ENCODE data around the gene RPL41. TPM values are rescaled to one million over a fixed set of nuclear protein-coding genes. Genes with fewer than 3 reads are reported as not detected.

The RPL41 gene
- total RNA-seq, 2 experiments from 2014 or later, result 5,444 to 5,630 TPM

GRCh38 chr12:56129206-56129941 lies 12.9 kb downstream of the RPL41 start:
- H3K27ac Mint-ChIP-seq, result peak overlapping the region; percentile 97
- peaks cover 60% of the 10 kb centered on the region for H3K4me1 Mint-ChIP-seq
- H3K36me3 Mint-ChIP-seq, result peaks cover 50% of the 10 kb centered on the region
- H3K9me3 Mint-ChIP-seq, result peaks cover 5% of the 10 kb centered on the region
- H3K4me3 Mint-ChIP-seq, result peak overlapping the region; percentile 95
- peak; percentile 85 for DNase-seq
- no peaks in the 10 kb centered on the region for H3K27me3 Mint-ChIP-seq

DNA sequence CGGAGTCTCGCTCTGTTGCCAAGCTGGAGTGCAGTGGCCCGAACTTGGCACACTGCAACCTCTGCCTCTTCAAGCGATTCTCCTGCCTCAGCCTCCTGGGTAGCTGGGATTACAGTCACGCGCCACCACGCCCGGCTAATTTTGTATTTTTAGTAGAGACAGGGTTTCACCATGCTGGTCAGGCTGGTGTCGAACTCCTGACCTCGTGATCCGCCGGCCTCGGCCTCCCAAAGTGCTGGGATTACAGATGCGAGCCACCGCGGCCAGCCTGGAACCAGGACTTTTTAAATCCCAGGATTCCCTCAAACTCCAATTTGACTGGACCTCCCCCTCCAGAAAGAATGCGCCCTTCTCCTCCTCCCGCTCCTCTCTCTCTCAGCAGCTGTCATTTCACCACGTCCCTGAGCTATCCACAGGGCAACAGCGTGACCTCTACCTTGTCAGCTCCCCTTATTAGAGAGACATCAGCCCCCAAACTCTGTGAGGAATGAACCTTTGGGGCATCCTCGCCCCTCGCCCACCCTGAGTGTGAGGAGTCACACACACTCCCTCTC lies 13.6 kb downstream of the RPL41 start:
- DNase-seq, result no peak
- H3K27me3 Mint-ChIP-seq, result no peaks in the 10 kb centered on the region
- H3K27ac Mint-ChIP-seq, result peak overlapping the region; percentile 97
- H3K4me1 Mint-ChIP-seq, result peaks cover 60% of the 10 kb centered on the region
- H3K9me3 Mint-ChIP-seq, result peaks cover 5% of the 10 kb centered on the region
- H3K4me3 Mint-ChIP-seq, result peak overlapping the region; percentile 95
- peaks cover 51% of the 10 kb centered on the region for H3K36me3 Mint-ChIP-seq

GRCh38 chr12:56130876-56131275 lies 14.4 kb downstream of the RPL41 start:
- Mint-ChIP-seq H3K4me1 (peaks cover 62% of the 10 kb centered on the region), H3K36me3 (peaks cover 59% of the 10 kb centered on the region), H3K9me3 (peaks cover 5% of the 10 kb centered on the region), H3K4me3 (peak overlapping the region; percentile 95), H3K27ac (peak overlapping the region; percentile 97), H3K27me3 (no peaks in the 10 kb centered on the region)
- no peak for DNase-seq

DNA sequence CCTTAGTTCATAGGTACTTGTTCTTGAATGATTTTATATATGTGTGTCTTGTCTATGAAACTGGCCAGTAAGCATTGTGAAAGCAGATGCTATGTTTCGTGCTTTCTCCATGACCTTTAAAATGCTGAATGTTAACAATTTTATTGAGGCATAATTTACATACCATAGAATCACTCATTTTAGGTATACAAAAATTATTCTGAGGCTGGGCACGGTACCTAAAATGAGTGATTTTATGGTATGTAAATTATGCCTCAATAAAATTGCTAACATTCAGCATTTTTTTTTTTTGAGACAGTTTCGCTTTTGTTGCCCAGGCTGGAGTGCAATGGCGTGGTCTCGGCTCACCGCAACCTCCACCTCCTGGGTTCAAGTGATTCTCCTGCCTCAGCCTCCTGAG lies 18.5 kb downstream of the RPL41 start:
- Mint-ChIP-seq H3K27ac (no peak overlapping the region), H3K4me1 (peaks cover 60% of the 10 kb centered on the region), H3K27me3 (no peaks in the 10 kb centered on the region), H3K4me3 (no peak overlapping the region), H3K36me3 (peaks cover 92% of the 10 kb centered on the region), H3K9me3 (peaks cover 5% of the 10 kb centered on the region)
- no peak for DNase-seq

DNA sequence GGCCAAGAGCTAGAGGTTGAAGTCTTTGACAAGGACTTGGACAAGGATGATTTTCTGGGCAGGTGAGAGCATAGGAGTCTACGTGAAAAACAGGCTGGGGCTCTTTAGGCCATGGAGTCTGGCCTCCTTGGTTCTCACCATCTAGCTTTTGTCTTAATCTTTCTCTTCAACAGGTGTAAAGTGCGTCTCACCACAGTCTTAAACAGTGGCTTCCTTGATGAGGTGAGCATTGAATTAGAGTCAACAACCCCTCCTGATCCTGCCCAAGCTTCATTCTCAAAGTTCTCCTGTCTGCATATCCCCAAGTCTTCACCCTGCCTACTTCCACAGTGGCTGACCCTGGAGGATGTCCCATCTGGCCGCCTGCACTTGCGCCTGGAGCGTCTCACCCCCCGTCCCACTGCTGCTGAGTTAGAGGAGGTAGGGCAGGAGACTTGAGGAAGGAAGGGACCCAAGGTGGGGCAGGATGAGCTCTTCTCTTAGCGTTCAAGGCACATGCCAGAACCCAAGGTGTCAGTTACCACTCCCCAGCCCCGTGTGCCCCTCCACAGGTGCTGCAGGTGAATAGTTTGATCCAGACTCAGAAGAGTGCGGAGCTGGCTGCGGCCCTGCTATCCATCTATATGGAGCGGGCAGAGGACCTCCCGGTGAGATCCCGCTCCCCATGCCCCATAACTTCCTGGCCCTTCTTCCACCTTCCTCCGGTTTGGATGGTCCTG lies 21.6 kb downstream of the RPL41 start:
- H3K36me3 Mint-ChIP-seq, result peaks cover 78% of the 10 kb centered on the region
- H3K4me1 Mint-ChIP-seq, result peaks cover 46% of the 10 kb centered on the region
- no peaks in the 10 kb centered on the region for H3K27me3 Mint-ChIP-seq
- DNase-seq, result no peak
- peak overlapping the region; percentile 49 for H3K27ac Mint-ChIP-seq
- H3K9me3 Mint-ChIP-seq, result no peaks in the 10 kb centered on the region
- H3K4me3 Mint-ChIP-seq, result no peak overlapping the region

GRCh38 chr12:56141946-56142784 lies 25.7 kb downstream of the RPL41 start:
- DNase-seq, result no peak
- Mint-ChIP-seq H3K4me3 (no peak overlapping the region), H3K9me3 (no peaks in the 10 kb centered on the region), H3K27me3 (no peaks in the 10 kb centered on the region), H3K27ac (peak overlapping the region; percentile 78), H3K4me1 (peaks cover 38% of the 10 kb centered on the region), H3K36me3 (peaks cover 70% of the 10 kb centered on the region)

DNA sequence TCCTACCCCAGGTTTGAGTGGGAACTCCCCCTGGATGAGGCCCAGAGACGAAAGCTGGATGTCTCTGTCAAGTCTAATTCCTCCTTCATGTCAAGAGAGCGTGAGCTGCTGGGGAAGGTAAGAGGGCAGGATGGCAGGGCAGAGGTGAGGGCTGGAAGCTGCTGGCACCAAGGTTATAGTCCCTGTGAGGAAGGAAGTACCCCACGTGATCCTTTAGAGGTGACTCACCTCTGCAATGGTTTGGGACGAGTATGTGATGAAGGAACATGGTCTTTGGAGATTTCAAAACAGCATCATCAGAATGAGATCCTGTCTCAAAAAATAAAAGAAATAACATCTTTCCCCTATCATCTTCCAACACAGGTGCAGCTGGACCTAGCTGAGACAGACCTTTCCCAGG lies 26.8 kb downstream of the RPL41 start:
- H3K9me3 Mint-ChIP-seq, result no peaks in the 10 kb centered on the region
- H3K36me3 Mint-ChIP-seq, result peaks cover 60% of the 10 kb centered on the region

GRCh38 chr12:56143870-56144269 lies 27.4 kb downstream of the RPL41 start:
- Mint-ChIP-seq H3K27me3 (no peaks in the 10 kb centered on the region), H3K4me1 (peaks cover 25% of the 10 kb centered on the region), H3K4me3 (no peak overlapping the region), H3K9me3 (no peaks in the 10 kb centered on the region), H3K36me3 (peaks cover 53% of the 10 kb centered on the region), H3K27ac (peak overlapping the region; percentile 78)
- no peak for DNase-seq

More for the DNA sequence above, 26.8 kb downstream of the RPL41 start:
- H3K4me3 Mint-ChIP-seq, result no peak overlapping the region
- peak overlapping the region; percentile 78 for H3K27ac Mint-ChIP-seq
- H3K4me1 Mint-ChIP-seq, result peaks cover 32% of the 10 kb centered on the region
- no peaks in the 10 kb centered on the region for H3K27me3 Mint-ChIP-seq
- DNase-seq, result no peak

- Mint-ChIP-seq H3K9me3 (no peaks in the 10 kb centered on the region), H3K4me3 (no peak overlapping the region), H3K27me3 (no peaks in the 10 kb centered on the region), H3K36me3 (peaks cover 41% of the 10 kb centered on the region), H3K27ac (no peak overlapping the region), H3K4me1 (peaks cover 28% of the 10 kb centered on the region)
- no peak for DNase-seq
Observed at GRCh38 chr12:56145217-56145616, 28.8 kb downstream of the RPL41 start.

DNA sequence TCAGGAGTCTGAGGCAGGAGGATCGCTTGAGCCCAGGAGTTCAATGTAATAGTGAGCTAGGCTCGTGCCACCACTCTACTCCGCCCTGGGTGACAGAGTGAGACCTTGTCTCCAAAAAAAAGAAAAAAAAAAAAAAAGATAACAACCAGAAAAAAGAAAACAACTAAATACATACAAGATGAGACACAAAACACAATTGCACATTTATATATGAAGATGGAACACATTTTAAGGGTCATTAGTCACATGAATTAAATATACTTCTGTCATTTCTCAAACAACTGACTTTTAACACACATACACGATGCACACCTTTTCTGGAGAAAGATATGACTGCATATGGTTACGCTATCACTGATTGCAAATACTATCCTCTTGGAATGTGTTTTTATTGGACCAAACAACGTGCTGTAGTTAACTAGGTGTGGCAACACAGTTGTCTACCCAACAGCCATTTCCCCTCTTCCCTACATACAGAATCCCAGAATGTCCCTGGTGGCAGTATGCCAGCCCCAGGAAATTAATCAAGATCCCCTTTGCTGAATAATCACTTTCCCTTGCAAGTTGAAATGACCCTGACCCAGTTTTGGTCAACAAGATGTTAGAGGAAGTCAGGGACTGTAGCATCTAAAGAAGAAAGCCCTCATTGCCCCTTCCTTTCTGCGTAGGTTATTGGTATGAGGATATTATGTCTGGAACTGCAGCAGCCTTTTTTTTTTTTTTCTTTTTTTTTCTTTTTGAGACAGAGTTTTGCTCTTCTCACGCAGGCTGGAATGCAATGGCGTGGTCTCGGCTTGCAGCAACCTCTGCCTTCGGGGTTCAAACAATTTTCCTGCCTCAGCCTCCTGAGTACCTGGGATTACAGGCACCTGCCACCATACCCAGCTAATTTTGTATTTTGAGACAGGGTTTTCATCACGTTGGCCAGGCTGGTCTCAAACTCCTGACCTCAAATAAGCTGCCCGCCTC lies 30.3 kb downstream of the RPL41 start:
- peaks cover 30% of the 10 kb centered on the region for H3K36me3 Mint-ChIP-seq
- no peak overlapping the region for H3K4me3 Mint-ChIP-seq
- no peaks in the 10 kb centered on the region for H3K27me3 Mint-ChIP-seq
- no peak for DNase-seq
- no peak overlapping the region for H3K27ac Mint-ChIP-seq
- no peaks in the 10 kb centered on the region for H3K9me3 Mint-ChIP-seq
- peaks cover 42% of the 10 kb centered on the region for H3K4me1 Mint-ChIP-seq

- H3K27ac Mint-ChIP-seq, result peak overlapping the region; percentile 76
- H3K4me3 Mint-ChIP-seq, result peak overlapping the region; percentile 88
- no peaks in the 10 kb centered on the region for H3K9me3 Mint-ChIP-seq
- DNase-seq, result no peak
- H3K27me3 Mint-ChIP-seq, result no peaks in the 10 kb centered on the region
- H3K36me3 Mint-ChIP-seq, result peaks cover 5% of the 10 kb centered on the region
- H3K4me1 Mint-ChIP-seq, result peaks cover 31% of the 10 kb centered on the region
Observed at GRCh38 chr12:56150563-56150962, 34.1 kb downstream of the RPL41 start.

DNA sequence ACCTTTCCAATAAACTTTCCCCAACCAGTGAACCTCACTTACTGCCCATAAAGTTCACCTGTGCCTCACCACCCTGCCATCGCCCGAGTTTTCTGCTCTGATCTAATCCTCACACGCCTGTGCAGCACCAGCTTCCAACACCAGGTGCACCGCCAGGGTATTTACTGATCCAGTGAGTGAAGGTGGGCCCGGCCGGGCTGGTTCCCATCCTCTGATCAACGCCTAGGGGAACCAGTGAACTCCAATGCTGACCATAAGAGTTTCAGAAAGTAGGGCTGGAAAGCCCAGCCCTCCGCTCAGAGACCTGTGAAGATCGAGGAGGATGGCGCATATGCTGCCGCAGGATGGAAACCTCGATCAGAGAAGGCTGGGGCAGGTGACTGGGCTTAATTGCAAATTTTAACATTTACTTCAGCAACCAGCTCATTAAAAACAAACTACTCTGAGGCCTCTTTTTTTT lies 35.3 kb downstream of the RPL41 start:
- H3K27ac Mint-ChIP-seq, result peak overlapping the region; percentile 98
- H3K36me3 Mint-ChIP-seq, result peaks cover 11% of the 10 kb centered on the region
- DNase-seq, result peak; percentile 75
- no peaks in the 10 kb centered on the region for H3K27me3 Mint-ChIP-seq
- H3K4me3 Mint-ChIP-seq, result peak overlapping the region; percentile 88
- peaks cover 29% of the 10 kb centered on the region for H3K4me1 Mint-ChIP-seq
- H3K9me3 Mint-ChIP-seq, result no peaks in the 10 kb centered on the region

DNA sequence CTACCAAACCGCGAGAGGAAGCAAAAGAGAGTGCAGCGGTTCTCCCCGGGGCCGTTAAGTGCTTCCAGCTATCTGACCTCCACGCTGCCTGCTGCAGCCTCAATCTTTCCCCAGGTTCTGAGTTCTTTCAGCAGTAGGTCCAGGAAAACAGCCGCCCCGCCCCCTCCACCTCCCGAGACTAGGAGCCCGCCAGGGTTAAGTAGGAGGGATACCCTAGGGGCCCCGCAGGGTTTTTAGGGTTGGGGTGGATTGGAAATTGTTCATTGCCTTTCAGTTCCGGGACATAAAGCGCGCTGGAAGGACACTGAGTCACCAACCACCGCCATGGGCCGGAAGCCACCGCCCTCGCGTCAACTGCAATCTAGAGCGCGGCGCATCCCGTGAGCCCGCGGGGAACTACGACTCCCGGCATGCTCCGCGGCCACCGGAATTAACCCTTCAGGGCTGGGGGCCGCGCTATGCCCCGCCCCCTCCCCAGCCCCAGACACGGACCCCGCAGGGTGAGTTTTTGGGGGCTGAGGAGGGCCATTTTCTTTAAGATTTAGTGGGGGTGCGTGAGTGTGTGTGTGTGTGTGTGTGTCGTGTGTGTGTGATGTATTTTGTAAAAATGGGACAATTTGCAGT lies 35.8 kb downstream of the RPL41 start, which contains the start of gene MYL6B:
Gene MYL6B (plus strand): TSS at position 456 of the 624 bp plus-strand sequence. CDS start 1,332 bp downstream, outside the sequence.
- peak; percentile 96 for DNase-seq
- peak within 1 kb of the TSS; percentile 98 for H3K27ac Mint-ChIP-seq
- no peaks in the 10 kb centered on the region for H3K27me3 Mint-ChIP-seq
- peaks cover 28% of the 10 kb centered on the region for H3K4me1 Mint-ChIP-seq
- peak within 1 kb of the TSS; percentile 88 for H3K4me3 Mint-ChIP-seq
- H3K9me3 Mint-ChIP-seq, result no peaks in the 10 kb centered on the region
- peaks cover 13% of the 10 kb centered on the region for H3K36me3 Mint-ChIP-seq

All from activated naive CD8-positive, alpha-beta T cell treated with anti-CD3 and anti-CD28 coated beads for 36 hours (primary cell).